ENCODE measurements around the gene MT2A. TPM values are rescaled to one million over a fixed set of nuclear protein-coding genes. Genes with fewer than 3 reads are reported as not detected.

MT2A gene
- total RNA-seq, 1 experiment from 2014 or later: 673 TPM

GRCh38 chr16:56637814-56638750 is 29.7 kb downstream of the MT2A start, which contains the start of gene MT1A:
TSS of gene MT1A (plus strand) at chr16:56638666. CDS start at chr16:56638739, 73 bp downstream.
- intact Hi-C loops (cut with micrococcal nuclease; ENCODE audit: unreplicated experiment) (no loop called here), in situ Hi-C loops (cut with HindIII; ENCODE audit: low pct_unique_long_range_greater_than_20kb, low sequenced_read_pairs) (no loop called here)
- CTCF ChIA-PET: no interaction called here
- H3K27me3 ChIP-seq (ENCODE audit: control insufficient read depth, insufficient read depth, low read length): no peaks in the 10 kb centered on the region
- DNase-seq (ENCODE audit: low read depth, low spot score) (no peak), ATAC-seq (peak; percentile 90)
- TF ChIP-seq TCF7L2 (IDR thresholded peaks at IDR 0.05; ENCODE audit: low read depth, low read length) (peak; percentile 57), REST (IDR thresholded peaks at IDR 0.05; ENCODE audit: insufficient read depth in 1 of 2, low read depth in 2 of 2, low read length in 1 of 2) (0 out of 4 replicates have a peak, but pooled peaks of 1 of the 2 experiments have one; percentile 22), POLR2AphosphoS5 (IDR thresholded peaks at IDR 0.05; ENCODE audit: low read depth, low read length) (0 out of 2 replicates have a peak, but pooled peaks have one; percentile 52), SIN3A (IDR thresholded peaks at IDR 0.05; ENCODE audit: borderline replicate concordance, insufficient read depth, low read depth, low read length) (no peak)
- no peaks in the 10 kb centered on the region for H3K36me3 ChIP-seq (ENCODE audit: control insufficient read depth, insufficient read depth, low read length)
- peak within 1 kb of the TSS; percentile 71 for H3K27ac ChIP-seq (ENCODE audit: low read length)
- peaks cover 20% of the 10 kb centered on the region for H3K4me1 ChIP-seq (ENCODE audit: control insufficient read depth, insufficient read depth, low read length)
- POLR2A ChIA-PET: no interaction called here
- BruUV-seq (replicated peaks): no TSS peak
- peak within 1 kb of the TSS; percentile 59 to 62 for H3K4me3 ChIP-seq (ENCODE audit: low read depth in 2 of 2, low read length in 2 of 2)
- no peaks in the 10 kb centered on the region for H3K9me3 ChIP-seq (ENCODE audit: control insufficient read depth, insufficient read depth, low read depth, low read length)

- ATAC-seq: no peak
- intact Hi-C loops (cut with micrococcal nuclease; ENCODE audit: unreplicated experiment) (no loop called here), in situ Hi-C loops (cut with HindIII; ENCODE audit: low pct_unique_long_range_greater_than_20kb, low sequenced_read_pairs) (no loop called here)
- Histone ChIP-seq H3K4me1 (ENCODE audit: control insufficient read depth, insufficient read depth, low read length) (peaks cover 23% of the 10 kb centered on the region), H3K4me3 (ENCODE audit: low read depth in 2 of 2, low read length in 2 of 2) (peak overlapping the region; percentile 59 to 62; a peak in 3 of 4 replicates), H3K27me3 (ENCODE audit: control insufficient read depth, insufficient read depth, low read length) (no peaks in the 10 kb centered on the region), H3K36me3 (ENCODE audit: control insufficient read depth, insufficient read depth, low read length) (no peaks in the 10 kb centered on the region), H3K27ac (ENCODE audit: low read length) (peak overlapping the region; percentile 71), H3K9me3 (ENCODE audit: control insufficient read depth, insufficient read depth, low read depth, low read length) (no peaks in the 10 kb centered on the region)
- POLR2A ChIA-PET: no interaction called here
- DNase-seq (ENCODE audit: low read depth, low spot score): no peak
- CTCF ChIA-PET: no interaction called here
- no peak for TF ChIP-seq POLR2AphosphoS5 (IDR thresholded peaks at IDR 0.05; ENCODE audit: low read depth, low read length)
- TF ChIP-seq REST (IDR thresholded peaks at IDR 0.05; ENCODE audit: insufficient read depth in 1 of 2, low read depth in 2 of 2, low read length in 1 of 2): no peak
- TF ChIP-seq SIN3A (IDR thresholded peaks at IDR 0.05; ENCODE audit: borderline replicate concordance, insufficient read depth, low read depth, low read length): no peak
- TF ChIP-seq TCF7L2 (IDR thresholded peaks at IDR 0.05; ENCODE audit: low read depth, low read length): no peak
- TF ChIP-seq, protein P1, sequence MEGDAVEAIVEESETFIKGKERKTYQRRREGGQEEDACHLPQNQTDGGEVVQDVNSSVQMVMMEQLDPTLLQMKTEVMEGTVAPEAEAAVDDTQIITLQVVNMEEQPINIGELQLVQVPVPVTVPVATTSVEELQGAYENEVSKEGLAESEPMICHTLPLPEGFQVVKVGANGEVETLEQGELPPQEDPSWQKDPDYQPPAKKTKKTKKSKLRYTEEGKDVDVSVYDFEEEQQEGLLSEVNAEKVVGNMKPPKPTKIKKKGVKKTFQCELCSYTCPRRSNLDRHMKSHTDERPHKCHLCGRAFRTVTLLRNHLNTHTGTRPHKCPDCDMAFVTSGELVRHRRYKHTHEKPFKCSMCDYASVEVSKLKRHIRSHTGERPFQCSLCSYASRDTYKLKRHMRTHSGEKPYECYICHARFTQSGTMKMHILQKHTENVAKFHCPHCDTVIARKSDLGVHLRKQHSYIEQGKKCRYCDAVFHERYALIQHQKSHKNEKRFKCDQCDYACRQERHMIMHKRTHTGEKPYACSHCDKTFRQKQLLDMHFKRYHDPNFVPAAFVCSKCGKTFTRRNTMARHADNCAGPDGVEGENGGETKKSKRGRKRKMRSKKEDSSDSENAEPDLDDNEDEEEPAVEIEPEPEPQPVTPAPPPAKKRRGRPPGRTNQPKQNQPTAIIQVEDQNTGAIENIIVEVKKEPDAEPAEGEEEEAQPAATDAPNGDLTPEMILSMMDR (IDR thresholded peaks at IDR 0.05): no peak
- TSS peak; percentile 84 for BruUV-seq (replicated peaks)
These were observed 30.7 kb downstream of the MT2A start for GRCh38 chr16:56639045-56639444.
